HG03097 (cell line): Measurements from ENCODE around the gene PAX1.

ENCODE experiments used
- ATAC-seq: cut with Tn5 transposase; IDR thresholded peaks from one replicate; pipeline ENCODE4 v1.9.1; 2021; ENCODE audit not compliant: unreplicated experiment, low FRiP score

The PAX1 gene

GRCh38 chr20:21705575-21706260 lies at the start of gene PAX1:
PAX1 (plus strand) TSS chr20:21705664; CDS start chr20:21705713, 49 bp downstream.
- no peak for ATAC-seq

- ATAC-seq, result no peak
Observed at GRCh38 chr20:21656308-21657067, 49.0 kb upstream of the PAX1 start.

DNA sequence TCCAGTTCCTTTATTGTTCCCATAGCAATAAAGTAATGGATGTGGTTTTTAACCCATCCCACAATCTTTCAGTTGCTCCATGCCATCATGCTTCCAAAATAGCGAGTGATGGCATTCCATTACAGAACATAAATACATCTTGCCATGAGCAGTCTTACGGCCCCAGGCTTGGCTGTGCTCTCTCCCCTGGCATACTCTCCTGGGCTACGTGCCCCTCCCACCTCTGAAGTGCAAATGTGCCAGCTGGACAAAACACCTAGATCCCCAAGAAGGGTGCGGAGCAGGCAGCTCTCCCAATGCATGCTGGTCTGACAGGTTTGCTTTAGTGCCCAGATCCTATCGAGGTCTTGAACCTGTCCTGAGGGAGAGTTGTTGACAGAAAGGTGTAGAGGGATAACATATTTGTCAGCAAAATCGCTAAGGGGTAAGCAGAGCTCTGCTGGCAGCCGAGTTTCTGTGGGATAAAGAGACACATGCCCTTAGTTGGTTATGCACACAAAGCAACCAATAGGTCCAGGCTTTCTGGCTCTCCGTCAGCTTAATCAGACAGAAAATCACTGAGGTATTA lies 43.9 kb upstream of the PAX1 start:
- no peak for ATAC-seq

DNA sequence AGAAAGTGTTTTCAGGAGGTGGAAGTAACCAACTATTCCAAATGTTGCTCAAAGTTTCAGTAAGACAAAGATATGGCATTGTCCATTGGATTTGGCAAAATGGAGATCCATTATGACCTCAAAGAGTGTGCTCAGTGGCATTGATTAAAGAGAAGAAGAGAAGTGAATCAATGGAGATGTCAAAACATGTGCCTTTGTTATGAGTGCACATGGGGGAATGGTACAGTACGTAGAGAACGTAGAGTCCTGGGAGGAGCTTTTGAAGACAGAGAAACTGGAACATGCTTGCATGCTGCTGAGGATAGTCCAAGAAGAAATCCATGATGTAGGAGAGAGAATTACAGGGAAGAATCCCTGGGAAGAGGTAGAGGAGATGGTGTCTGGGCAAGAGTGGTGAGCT lies 42.0 kb upstream of the PAX1 start:
- no peak for ATAC-seq

GRCh38 chr20:21665687-21666446 lies 39.6 kb upstream of the PAX1 start:
- ATAC-seq, result no peak

DNA sequence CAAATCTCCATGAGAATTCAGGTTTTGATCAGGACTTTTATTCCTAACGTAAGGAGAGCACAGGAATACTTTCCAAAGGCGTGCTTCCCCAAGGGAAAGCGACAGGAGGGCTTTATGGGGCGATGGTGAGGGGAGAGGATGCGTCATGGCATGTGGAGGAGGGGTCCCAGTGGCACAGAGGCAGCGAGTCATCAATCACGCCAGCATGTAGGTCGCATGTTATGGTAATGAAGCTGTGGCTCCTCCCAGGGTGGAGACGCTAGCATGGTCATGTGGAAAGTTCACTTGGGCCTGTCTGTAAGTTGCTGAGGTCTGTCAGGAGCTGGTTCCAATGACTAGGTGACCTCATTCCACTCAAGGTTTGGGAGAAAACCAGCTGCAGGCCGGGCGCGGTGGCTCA lies 35.3 kb upstream of the PAX1 start:
- ATAC-seq, result no peak

- no peak for ATAC-seq
Observed at GRCh38 chr20:21670981-21671380, 34.5 kb upstream of the PAX1 start.

- ATAC-seq, result no peak
Observed at GRCh38 chr20:21677261-21677660, 28.2 kb upstream of the PAX1 start.

GRCh38 chr20:21677781-21678180 lies 27.7 kb upstream of the PAX1 start:
- no peak for ATAC-seq

DNA sequence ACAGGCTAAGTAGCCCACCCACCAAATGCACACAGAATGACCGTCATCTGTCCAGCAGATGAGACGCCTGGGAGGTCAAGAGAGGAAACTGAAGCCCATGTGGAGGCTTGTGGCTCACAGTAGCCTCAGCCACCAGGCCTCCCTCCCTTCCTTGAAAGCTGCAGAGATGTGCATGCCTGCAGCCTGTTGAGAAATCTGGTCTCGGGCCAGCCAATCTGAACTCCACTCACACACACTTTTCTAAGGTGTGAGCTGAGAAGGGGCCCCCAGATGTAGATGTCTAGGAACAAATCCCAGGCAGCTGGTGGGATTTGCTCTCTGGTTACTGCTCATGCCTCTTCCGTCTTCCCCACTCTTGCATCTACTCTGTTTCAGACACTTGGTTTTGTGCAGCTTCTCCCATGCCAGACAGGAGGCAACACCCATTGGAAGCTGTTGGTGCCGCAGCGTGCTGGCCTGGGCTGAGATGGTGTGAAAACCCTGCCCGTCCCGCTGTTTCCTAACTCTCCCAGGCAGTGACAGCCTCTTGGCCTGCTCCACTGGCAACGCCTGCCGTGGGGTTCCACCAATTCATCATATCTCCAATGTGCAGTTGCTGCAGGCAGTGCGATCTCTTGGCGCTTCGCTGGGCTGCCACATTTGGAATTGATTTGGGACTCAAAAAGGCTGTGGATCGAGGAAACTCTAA lies 24.1 kb upstream of the PAX1 start:
- ATAC-seq, result no peak

GRCh38 chr20:21681922-21682318 lies 23.5 kb upstream of the PAX1 start:
- no peak for ATAC-seq

DNA sequence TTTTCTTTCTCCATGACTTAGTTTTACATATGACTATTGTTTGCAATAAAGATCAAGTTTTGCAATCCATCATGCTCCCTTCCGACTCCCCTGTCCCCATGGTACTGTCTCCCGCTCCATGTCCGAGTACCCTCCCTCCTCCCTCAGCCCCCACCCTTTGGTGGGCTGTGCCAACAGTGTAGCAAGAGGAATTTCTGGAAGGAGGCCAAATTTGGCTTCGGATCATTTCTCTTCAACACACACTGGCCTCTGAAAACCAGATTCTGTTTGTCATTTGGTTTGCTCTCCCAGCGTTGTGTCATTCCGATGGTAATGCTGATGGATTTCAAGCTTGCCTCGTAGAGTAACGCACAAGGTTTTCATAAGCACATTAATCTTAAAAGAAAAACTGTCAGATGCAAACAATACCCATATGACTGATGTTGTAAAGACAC lies 22.9 kb upstream of the PAX1 start:
- no peak for ATAC-seq

DNA sequence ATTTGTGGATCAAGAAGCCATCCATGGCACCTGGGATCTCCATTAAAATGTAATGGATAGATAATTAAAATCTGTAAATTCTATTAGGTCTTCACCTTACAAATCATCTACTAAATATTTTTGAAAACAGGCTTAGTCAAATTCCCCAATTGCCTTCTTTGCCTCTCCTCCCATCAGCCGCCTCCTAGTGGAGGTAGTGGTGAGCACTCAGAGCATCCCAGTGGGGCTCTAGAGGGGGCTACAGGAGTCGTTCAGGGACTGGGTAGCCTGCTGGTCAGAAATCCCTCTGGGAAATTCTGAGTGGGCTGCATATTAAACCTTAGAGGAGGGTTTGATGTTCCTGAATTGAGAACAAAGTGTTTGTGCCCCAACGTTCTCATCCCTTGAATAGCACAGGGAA lies 20.8 kb upstream of the PAX1 start:
- no peak for ATAC-seq

GRCh38 chr20:21685981-21686380 lies 19.5 kb upstream of the PAX1 start:
- no peak for ATAC-seq

DNA sequence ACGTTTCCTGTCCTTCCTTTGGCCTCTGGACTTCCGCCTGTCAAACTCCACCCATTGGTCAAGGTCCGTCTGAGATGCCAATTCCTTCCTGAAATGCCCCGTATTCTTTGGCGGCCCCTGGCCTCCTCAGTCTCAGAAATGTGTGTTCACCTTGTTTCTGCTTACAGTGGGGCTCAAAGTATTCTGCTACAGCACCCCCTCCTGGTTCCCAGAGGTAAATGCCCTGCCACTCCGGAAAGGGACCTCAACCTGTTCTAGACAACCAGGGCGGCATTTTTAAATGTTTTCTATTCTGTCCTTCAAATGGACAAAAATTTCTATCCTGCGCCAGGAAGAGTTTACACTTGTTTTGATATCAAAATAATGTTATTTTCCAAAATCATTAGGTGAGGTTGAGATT lies 12.1 kb upstream of the PAX1 start:
- no peak for ATAC-seq

- no peak for ATAC-seq
Observed at GRCh38 chr20:21698494-21699215, 6.8 kb upstream of the PAX1 start.

- ATAC-seq, result no peak
Observed at GRCh38 chr20:21699216-21699508, 6.3 kb upstream of the PAX1 start.

DNA sequence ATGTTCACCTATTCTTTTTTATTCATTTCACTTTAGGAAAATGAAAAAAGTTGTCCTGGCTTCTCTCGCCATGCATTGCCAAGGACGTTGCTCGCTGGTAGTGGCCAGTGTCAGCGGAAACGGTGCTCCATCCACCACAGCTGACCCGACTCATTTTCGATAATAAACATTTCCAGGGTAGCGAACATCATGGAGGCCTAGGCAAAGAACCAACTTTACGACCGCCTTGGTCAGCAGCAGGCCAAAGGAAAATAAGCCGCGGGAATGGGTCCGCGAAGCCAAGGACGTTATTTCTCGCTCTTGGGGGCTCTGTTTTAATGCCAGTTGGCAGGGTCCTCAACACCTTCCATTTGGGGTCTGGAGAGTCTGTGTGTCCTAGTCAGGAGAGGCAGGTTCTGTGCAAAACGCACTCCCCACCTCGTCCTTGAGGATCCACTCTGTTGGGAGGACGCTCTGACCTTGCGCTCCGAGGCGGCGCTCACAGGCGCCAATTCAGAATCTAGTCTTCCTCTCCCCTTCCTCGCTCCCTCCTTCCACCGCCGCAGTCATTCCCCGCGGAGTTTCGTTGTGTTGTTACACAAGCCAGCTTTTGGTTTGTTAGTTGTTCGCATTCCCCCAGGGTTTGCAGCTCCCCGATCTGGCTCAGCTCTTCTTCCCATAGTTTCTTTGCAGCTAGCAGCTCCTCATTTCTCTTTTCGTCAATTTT lies 4.1 kb upstream of the PAX1 start:
- ATAC-seq, result no peak

DNA sequence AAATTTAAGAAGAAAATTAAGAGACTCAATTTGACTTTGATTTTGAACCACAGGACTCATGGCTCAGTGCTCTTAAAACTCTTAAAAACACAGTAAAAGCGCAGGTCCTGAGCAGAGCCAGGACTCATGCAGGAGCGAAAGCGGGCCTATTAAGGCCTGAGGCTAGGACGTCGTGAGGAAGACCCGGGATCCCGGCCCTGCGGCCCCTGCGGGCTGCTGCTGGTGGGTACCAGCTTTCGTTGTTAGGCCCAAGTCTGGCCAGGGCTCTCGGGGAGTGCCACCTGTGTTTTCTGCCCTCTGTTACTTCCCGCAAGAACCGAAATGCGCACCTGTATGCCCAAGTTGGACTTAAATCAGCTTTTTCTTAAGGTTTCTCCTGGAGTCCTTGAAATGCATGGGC lies 3.4 kb upstream of the PAX1 start:
- ATAC-seq, result no peak
